ENCODE results near the gene NCSTN. TPM values are rescaled to one million over a fixed set of nuclear protein-coding genes. Genes with fewer than 3 reads are reported as not detected.
A peak's percentile ranks its signal among the peaks of the same experiment; 100 is the strongest.

NCSTN gene
- total and polyA plus RNA-seq, 10 of the 15 experiments (the other 5 are each of a cell fraction or from before 2014, with no cell fraction given): 33.3 to 88.2 (median 60.4) TPM

DNA sequence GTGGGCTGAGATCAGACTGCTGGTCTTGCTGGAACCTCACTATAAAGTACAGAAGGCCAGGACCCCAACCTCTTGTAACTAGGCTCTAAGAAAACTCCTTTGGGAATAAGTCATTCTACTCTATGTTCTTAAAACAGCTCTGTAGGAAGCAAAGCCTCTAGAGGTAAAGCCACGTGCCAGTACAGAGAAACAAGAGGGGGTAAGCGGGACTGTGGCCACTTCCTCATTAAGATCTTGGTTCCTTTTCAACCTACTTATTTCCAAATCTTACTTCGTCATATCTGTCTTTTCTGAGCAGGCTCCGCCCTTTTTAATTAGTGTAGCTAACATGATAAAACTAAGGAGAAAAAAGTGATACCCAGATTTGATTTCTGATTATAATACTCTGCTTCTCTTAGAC, 3.8 kb downstream of the NCSTN start (continued):
- TF ChIP-seq, protein P1, sequence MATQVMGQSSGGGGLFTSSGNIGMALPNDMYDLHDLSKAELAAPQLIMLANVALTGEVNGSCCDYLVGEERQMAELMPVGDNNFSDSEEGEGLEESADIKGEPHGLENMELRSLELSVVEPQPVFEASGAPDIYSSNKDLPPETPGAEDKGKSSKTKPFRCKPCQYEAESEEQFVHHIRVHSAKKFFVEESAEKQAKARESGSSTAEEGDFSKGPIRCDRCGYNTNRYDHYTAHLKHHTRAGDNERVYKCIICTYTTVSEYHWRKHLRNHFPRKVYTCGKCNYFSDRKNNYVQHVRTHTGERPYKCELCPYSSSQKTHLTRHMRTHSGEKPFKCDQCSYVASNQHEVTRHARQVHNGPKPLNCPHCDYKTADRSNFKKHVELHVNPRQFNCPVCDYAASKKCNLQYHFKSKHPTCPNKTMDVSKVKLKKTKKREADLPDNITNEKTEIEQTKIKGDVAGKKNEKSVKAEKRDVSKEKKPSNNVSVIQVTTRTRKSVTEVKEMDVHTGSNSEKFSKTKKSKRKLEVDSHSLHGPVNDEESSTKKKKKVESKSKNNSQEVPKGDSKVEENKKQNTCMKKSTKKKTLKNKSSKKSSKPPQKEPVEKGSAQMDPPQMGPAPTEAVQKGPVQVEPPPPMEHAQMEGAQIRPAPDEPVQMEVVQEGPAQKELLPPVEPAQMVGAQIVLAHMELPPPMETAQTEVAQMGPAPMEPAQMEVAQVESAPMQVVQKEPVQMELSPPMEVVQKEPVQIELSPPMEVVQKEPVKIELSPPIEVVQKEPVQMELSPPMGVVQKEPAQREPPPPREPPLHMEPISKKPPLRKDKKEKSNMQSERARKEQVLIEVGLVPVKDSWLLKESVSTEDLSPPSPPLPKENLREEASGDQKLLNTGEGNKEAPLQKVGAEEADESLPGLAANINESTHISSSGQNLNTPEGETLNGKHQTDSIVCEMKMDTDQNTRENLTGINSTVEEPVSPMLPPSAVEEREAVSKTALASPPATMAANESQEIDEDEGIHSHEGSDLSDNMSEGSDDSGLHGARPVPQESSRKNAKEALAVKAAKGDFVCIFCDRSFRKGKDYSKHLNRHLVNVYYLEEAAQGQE (IDR thresholded peaks at IDR 0.05; ENCODE audit: low read depth, low read length): no peak
- TF ChIP-seq NFYA (IDR thresholded peaks at IDR 0.05; ENCODE audit: borderline replicate concordance, low read depth, low read length): no peak
- TF ChIP-seq EP300 (IDR thresholded peaks at IDR 0.05; ENCODE audit: borderline replicate concordance in 1 of 2, control insufficient read depth in 1 of 2, low read depth in 2 of 2, low read length in 2 of 2): 0 out of 4 replicates have a peak, but pooled peaks of 1 of the 2 experiments have one; percentile 31
- TF ChIP-seq, protein P2, sequence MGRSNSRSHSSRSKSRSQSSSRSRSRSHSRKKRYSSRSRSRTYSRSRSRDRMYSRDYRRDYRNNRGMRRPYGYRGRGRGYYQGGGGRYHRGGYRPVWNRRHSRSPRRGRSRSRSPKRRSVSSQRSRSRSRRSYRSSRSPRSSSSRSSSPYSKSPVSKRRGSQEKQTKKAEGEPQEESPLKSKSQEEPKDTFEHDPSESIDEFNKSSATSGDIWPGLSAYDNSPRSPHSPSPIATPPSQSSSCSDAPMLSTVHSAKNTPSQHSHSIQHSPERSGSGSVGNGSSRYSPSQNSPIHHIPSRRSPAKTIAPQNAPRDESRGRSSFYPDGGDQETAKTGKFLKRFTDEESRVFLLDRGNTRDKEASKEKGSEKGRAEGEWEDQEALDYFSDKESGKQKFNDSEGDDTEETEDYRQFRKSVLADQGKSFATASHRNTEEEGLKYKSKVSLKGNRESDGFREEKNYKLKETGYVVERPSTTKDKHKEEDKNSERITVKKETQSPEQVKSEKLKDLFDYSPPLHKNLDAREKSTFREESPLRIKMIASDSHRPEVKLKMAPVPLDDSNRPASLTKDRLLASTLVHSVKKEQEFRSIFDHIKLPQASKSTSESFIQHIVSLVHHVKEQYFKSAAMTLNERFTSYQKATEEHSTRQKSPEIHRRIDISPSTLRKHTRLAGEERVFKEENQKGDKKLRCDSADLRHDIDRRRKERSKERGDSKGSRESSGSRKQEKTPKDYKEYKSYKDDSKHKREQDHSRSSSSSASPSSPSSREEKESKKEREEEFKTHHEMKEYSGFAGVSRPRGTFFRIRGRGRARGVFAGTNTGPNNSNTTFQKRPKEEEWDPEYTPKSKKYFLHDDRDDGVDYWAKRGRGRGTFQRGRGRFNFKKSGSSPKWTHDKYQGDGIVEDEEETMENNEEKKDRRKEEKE (IDR thresholded peaks at IDR 0.05): no peak
- TF ChIP-seq SRF (IDR thresholded peaks at IDR 0.05; ENCODE audit: low read depth in 2 of 2, low read length in 2 of 2): no peak
- no peak for TF ChIP-seq MEF2A (IDR thresholded peaks at IDR 0.05; ENCODE audit: insufficient read depth, low read depth, low read length)
- peak; percentile 83 for TF ChIP-seq RAD51 (IDR thresholded peaks at IDR 0.05)
- no peak for TF ChIP-seq TCF12 (IDR thresholded peaks at IDR 0.05; ENCODE audit: low read depth, low read length)
- no peak for TF ChIP-seq FOXK2 (IDR thresholded peaks at IDR 0.05)
- no peak for TF ChIP-seq PAX8 (IDR thresholded peaks at IDR 0.05)
- peak; percentile 42; the same call in 1 of the 2 replicates for TF ChIP-seq RUNX3 (IDR thresholded peaks at IDR 0.05; ENCODE audit: low read length)
- no peak for TF ChIP-seq CBX3 (IDR thresholded peaks at IDR 0.05; ENCODE audit: borderline replicate concordance, low read depth)
- TF ChIP-seq NBN (IDR thresholded peaks at IDR 0.05): no peak
- no peak for TF ChIP-seq NR2F1 (conservative IDR thresholded peaks at IDR 0.05)
- no peak for TF ChIP-seq MTA3 (IDR thresholded peaks at IDR 0.05; ENCODE audit: borderline replicate concordance, low read length)
- TF ChIP-seq ELK1 (IDR thresholded peaks at IDR 0.05; ENCODE audit: low read depth, low read length): no peak
- TF ChIP-seq, protein P3, sequence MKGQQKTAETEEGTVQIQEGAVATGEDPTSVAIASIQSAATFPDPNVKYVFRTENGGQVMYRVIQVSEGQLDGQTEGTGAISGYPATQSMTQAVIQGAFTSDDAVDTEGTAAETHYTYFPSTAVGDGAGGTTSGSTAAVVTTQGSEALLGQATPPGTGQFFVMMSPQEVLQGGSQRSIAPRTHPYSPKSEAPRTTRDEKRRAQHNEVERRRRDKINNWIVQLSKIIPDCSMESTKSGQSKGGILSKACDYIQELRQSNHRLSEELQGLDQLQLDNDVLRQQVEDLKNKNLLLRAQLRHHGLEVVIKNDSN (IDR thresholded peaks at IDR 0.05; ENCODE audit: borderline replicate concordance, extremely low read length, insufficient read depth, low read depth, low read length): peak; percentile 25
- TF ChIP-seq NRF1 (conservative IDR thresholded peaks at IDR 0.05; ENCODE audit: low read depth, low read length): no peak
- TF ChIP-seq BHLHE40 (IDR thresholded peaks at IDR 0.05; ENCODE audit: borderline replicate concordance in 1 of 2, low read depth in 2 of 2, low read length in 1 of 2): peak; percentile 87 to 90

Measured in GM12878 (cell line).